ENCODE measurements around the gene ZNF747. TPM values are rescaled to one million over a fixed set of nuclear protein-coding genes. Genes with fewer than 3 reads are reported as not detected.

The ZNF747 gene
- total and polyA plus RNA-seq, 10 of the 15 experiments (the other 5 are each of a cell fraction or from before 2014, with no cell fraction given) = 1.0 to 13.0 (median 7.2) TPM

GRCh38 chr16:30510376-30510938 lies 24.2 kb downstream of the ZNF747 start:
- FAIRE-seq = no peak
- H4K20me1 ChIP-seq (ENCODE audit: control insufficient read depth, insufficient read depth) = no peaks in the 10 kb centered on the region
- RAD21 ChIA-PET (ENCODE audit: unreplicated experiment) = interaction anchor here (1.3 to 1.5 kb wide), 2 partner anchors 37 to 81 kb away, joined by 4 to 5 read pairs; partner anchors contain the start of gene DCTPP1
- H3K9ac ChIP-seq (ENCODE audit: control insufficient read depth, insufficient read depth, low read length) = no peak overlapping the region
- intact Hi-C loops (cut with micrococcal nuclease; ENCODE audit: unreplicated experiment) (no loop called here), in situ Hi-C loops (cut with MboI) (no loop called here)
- H3K9me3 ChIP-seq (replicated peaks; ENCODE audit: control insufficient read depth, insufficient read depth, low read length) = no peaks in the 10 kb centered on the region
- TF ChIP-seq TAF1 (IDR thresholded peaks at IDR 0.05; ENCODE audit: borderline replicate concordance, low read depth, low read length) (no peak), ASH2L (IDR thresholded peaks at IDR 0.05; ENCODE audit: borderline replicate concordance, low read depth) (no peak), BHLHE40 (IDR thresholded peaks at IDR 0.05; ENCODE audit: borderline replicate concordance in 1 of 2, low read depth in 2 of 2, low read length in 1 of 2) (no peak), PRDM15 (CRISPR knock-in tag; IDR thresholded peaks at IDR 0.05) (no peak), SPI1 (IDR thresholded peaks at IDR 0.05; ENCODE audit: borderline replicate concordance, insufficient read depth, low read depth, low read length) (no peak)
- no peaks in the 10 kb centered on the region for H3K27me3 ChIP-seq (replicated peaks in 1 of 2; ENCODE audit: control insufficient read depth in 2 of 2, insufficient read depth in 2 of 2, low read length in 1 of 2)
- H3K36me3 ChIP-seq (ENCODE audit: control insufficient read depth in 2 of 2, insufficient read depth in 2 of 2, low read length in 1 of 2) = peaks cover 27 to 41% of the 10 kb centered on the region in 2 experiments
- no TSS peak for BruUV-seq (replicated peaks)
- H3K4me2 ChIP-seq (ENCODE audit: control insufficient read depth, insufficient read depth) = no peak overlapping the region
- WGBS (ENCODE audit: insufficient coverage, insufficient replicate concordance, low lambda C conversion rate, missing lambda C conversion rate) = 60% methylated on average over 4 of the region's 4 CpGs
- DNase-seq (ENCODE audit: low read depth, low spot score) = no peak
- CTCF ChIA-PET = interaction anchor here (1.2 to 1.7 kb wide), 2 partner anchors 9 to 25 kb away, joined by 3 to 5 read pairs; no protein-coding TSS in a partner anchor
- ATAC-seq = no peak
- H3K4me3 ChIP-seq = no peak overlapping the region
- POLR2A ChIA-PET = interaction anchor here (1.1 kb wide), 2 partner anchors 8 to 81 kb away, joined by 3 to 5 read pairs; partner anchors contain the start of gene DCTPP1
- SMC1A ChIA-PET (ENCODE audit: uncharacterized antibody, unreplicated experiment) = interaction anchor here (0.8 to 1.7 kb wide), 5 partner anchors 12 to 88 kb away, joined by 3 to 4 read pairs (median 3); partner anchors contain the start of genes DCTPP1 and ZNF747
- no peak overlapping the region for H2AFZ ChIP-seq (ENCODE audit: control insufficient read depth, low read depth, low read length)
- H3K79me2 ChIP-seq (ENCODE audit: control insufficient read depth, insufficient read depth, low read length) = no peaks in the 10 kb centered on the region
- no peak overlapping the region for H3K27ac ChIP-seq (ENCODE audit: control insufficient read depth, insufficient read depth)
- H3K4me1 ChIP-seq (ENCODE audit: control insufficient read depth, insufficient read depth, low read length) = no peaks in the 10 kb centered on the region
